B cell (primary cell): ENCODE measurements around the gene HMG20A. TPM values are rescaled to one million over a fixed set of nuclear protein-coding genes. Genes with fewer than 3 reads are reported as not detected.

ENCODE experiments used
- ATAC-seq: fragments of 200-7000 bp; cut with Tn5 transposase; one replicate; pipeline ENCODE4 v1.10.0; 2021; ENCODE audit warnings: low read depth, mild to moderate bottlenecking, moderate number of reproducible peaks, moderate library complexity
- CTCF ChIA-PET: fragments of 350-600 bp; sonication (Branson Sonifier 250); formaldehyde crosslinking; loops from one replicate; lab custom pipeline; 2021; ENCODE audit warnings: antibody characterized with exemption, inconsistent platforms; lab: Charles Lee
- POLR2A ChIA-PET: fragments of 350-600 bp; sonication (Branson Sonifier 250); formaldehyde crosslinking; loops from one replicate; lab custom pipeline; 2021; ENCODE audit warnings: antibody characterized with exemption; lab: Charles Lee
- DNase-seq: peaks from one replicate; pipeline ENCODE4 v3.0.0; 2013
- H2AFZ ChIP-seq: 2 replicates; pipeline ENCODE4 v1.6.1; 2012; ENCODE audit warnings: mild to moderate bottlenecking, low read depth, low read length; ENCODE audit not compliant: insufficient read depth, poor library complexity, severe bottlenecking
- H3K27ac ChIP-seq, 2 donors: 1 replicate in 1 of 2; 2 replicates in 1 of 2; pipeline ENCODE4 v1.5.1; 2012 to 2013; ENCODE audit warnings: low read length in 2 of 2, mild to moderate bottlenecking in 2 of 2, moderate library complexity in 1 of 2
- H3K27me3 ChIP-seq, 4 experiments: fragments of 200-600 bp in 1 of 4; sonication (generic) in 1 of 4; replicated peaks in 1 of 4; 1 replicate in 2 of 4; 2 replicates in 2 of 4; pipeline versions ENCODE4 v1.6.1 to v1.7.0; 2013 to 2016; ENCODE audit warnings: low read length in 3 of 4, mild to moderate bottlenecking in 2 of 4, mixed read lengths in 1 of 4, moderate library complexity in 1 of 4; ENCODE audit not compliant: insufficient read depth in 4 of 4, control insufficient read depth in 3 of 4; ENCODE audit errors: control extremely low read depth in 1 of 4
- H3K36me3 ChIP-seq, 2 experiments: replicated peaks in 1 of 2; 1 replicate in 1 of 2; 2 replicates in 1 of 2; pipeline versions ENCODE4 v1.6.1 to v1.7.1; 2013; ENCODE audit warnings: low read length in 1 of 2; ENCODE audit not compliant: insufficient read depth in 2 of 2, control insufficient read depth in 1 of 2; ENCODE audit errors: control extremely low read depth in 1 of 2, extremely low read depth in 1 of 2
- H3K4me1 ChIP-seq, 2 donors: fragments of 200-600 bp in 1 of 2; sonication (generic) in 1 of 2; 1 replicate in 1 of 2; 2 replicates in 1 of 2; pipeline versions ENCODE4 v1.5.1 to v1.6.1; 2013 to 2017; ENCODE audit warnings: low read length in 2 of 2; ENCODE audit not compliant: control insufficient read depth in 2 of 2, insufficient read depth in 2 of 2
- H3K4me2 ChIP-seq: replicated peaks from 2 replicates; pipeline ENCODE3; 2012; ENCODE audit warnings: mild to moderate bottlenecking, low read depth, low read length; ENCODE audit not compliant: poor library complexity, severe bottlenecking
- H3K4me3 ChIP-seq, 5 experiments: fragments of 200-600 bp in 1 of 5; sonication (generic) in 1 of 5; 1 replicate in 3 of 5; 2 replicates in 2 of 5; pipeline versions ENCODE4 v1.5.1 to v1.7.0; 2011 to 2016; ENCODE audit warnings: low read length in 4 of 5, mild to moderate bottlenecking in 4 of 5, low read depth in 2 of 5, control low read depth in 1 of 5, moderate library complexity in 1 of 5; ENCODE audit not compliant: insufficient read depth in 1 of 5; ENCODE audit errors: control extremely low read depth in 1 of 5, extremely low read depth in 1 of 5
- H3K79me2 ChIP-seq: fragments of 200-600 bp; sonication (generic); one replicate; pipeline ENCODE4 v1.6.0; 2016; ENCODE audit warnings: low read length; ENCODE audit not compliant: control insufficient read depth, insufficient read depth
- H3K9ac ChIP-seq: fragments of 200-600 bp; sonication (generic); 2 replicates; pipeline ENCODE4 v1.6.1; 2017; ENCODE audit warnings: mild to moderate bottlenecking, low read length, moderate library complexity
- H3K9me3 ChIP-seq, 3 donors: one replicate each; pipeline versions ENCODE4 v1.6.1 to v1.7.1; 2013; ENCODE audit warnings: low read length in 2 of 3; ENCODE audit not compliant: control insufficient read depth in 2 of 3, insufficient read depth in 1 of 3; ENCODE audit errors: control extremely low read depth in 1 of 3
- H4K20me1 ChIP-seq: 2 replicates; pipeline ENCODE4 v1.6.0; 2012; ENCODE audit warnings: mild to moderate bottlenecking, low read length; ENCODE audit not compliant: insufficient read depth, control insufficient read depth, poor library complexity, severe bottlenecking
- H3K27ac Mint-ChIP-seq: one replicate; pipeline ENCODE4 v1.8.0; 2021; ENCODE audit warnings: mixed read lengths
- H3K27me3 Mint-ChIP-seq: one replicate; pipeline ENCODE4 v1.8.0; 2021; ENCODE audit warnings: mixed read lengths
- H3K4me1 Mint-ChIP-seq: one replicate; pipeline ENCODE4 v1.8.0; 2021; ENCODE audit warnings: mixed read lengths
- H3K4me3 Mint-ChIP-seq: one replicate; pipeline ENCODE4 v1.8.0; 2021; ENCODE audit warnings: mixed read lengths
- H3K9me3 Mint-ChIP-seq: one replicate; pipeline ENCODE4 v1.8.0; 2022; ENCODE audit warnings: mixed read lengths; ENCODE audit not compliant: insufficient read depth
- CTCF ChIP-seq: fragments of 200-600 bp; IDR thresholded peaks from one replicate; pipeline ENCODE4 v1.8.0; 2022; ENCODE audit warnings: antibody characterized with exemption, mild to moderate bottlenecking
- EZH2 ChIP-seq: IDR thresholded peaks from 2 replicates; pipeline ENCODE4 v1.6.1; 2012; ENCODE audit warnings: borderline replicate concordance, low read depth, mild to moderate bottlenecking, moderate library complexity, low read length; ENCODE audit not compliant: insufficient read depth, poor library complexity, severe bottlenecking
- WGBS: methylation state at CpG from one replicate; pipeline ENCODE4 v1.1.5; 2013; ENCODE audit warnings: missing lambda C conversion rate; ENCODE audit not compliant: insufficient coverage; 5-methylcytosine and 5-hydroxymethylcytosine counted together
- intact Hi-C: fragments of 100-400 bp; cut with micrococcal nuclease; formaldehyde crosslinking; loops from one replicate; pipeline ENCODE4 v1.10.0; 2022
- polyA plus RNA-seq: library from polyadenylated mRNA; depleted of rRNA; stranded (reverse); fragments of >200 nt; gene quantifications from 2 replicates; pipeline ENCODE4 v1.2.3, GENCODE V29; 2012
- total RNA-seq, 2 donors: library from RNA; stranded (reverse); fragments of 120-200 nt in 1 of 2; gene quantifications; 1 replicate in 1 of 2; 2 replicates in 1 of 2; pipeline versions ENCODE4 v1.2.3 to v1.2.4, GENCODE V29; 2013 to 2022

HMG20A gene
- total and polyA plus RNA-seq, 2 donors (not counting 1 experiment from before 2014, with no cell fraction given): 26.1 to 63.5 TPM

GRCh38 chr15:77525907-77526594 lies 105.4 kb downstream of the HMG20A start:
- H3K27me3 Mint-ChIP-seq: no peaks in the 10 kb centered on the region
- Histone ChIP-seq H3K27me3 (no peaks in the 10 kb centered on the region), H3K4me1 (no peaks in the 10 kb centered on the region), H3K4me3 (no peak overlapping the region), H4K20me1 (no peaks in the 10 kb centered on the region), H3K79me2 (no peaks in the 10 kb centered on the region), H3K9ac (no peak overlapping the region), H3K4me2 (no peak overlapping the region), H3K27ac (no peak overlapping the region), H2AFZ (no peak overlapping the region), H3K9me3 (peaks cover 0 to 2% (median 0%) of the 10 kb centered on the region in 3 donors), H3K36me3 (no peaks in the 10 kb centered on the region)
- no peaks in the 10 kb centered on the region for H3K9me3 Mint-ChIP-seq
- H3K4me3 Mint-ChIP-seq: no peak overlapping the region
- ChIA-PET CTCF (no interaction called here), POLR2A (no interaction called here)
- H3K27ac Mint-ChIP-seq: no peak overlapping the region
- no peak for ATAC-seq
- intact Hi-C loops: no loop called here
- 93% methylated on average over 10 of the region's 11 CpGs for WGBS
- H3K4me1 Mint-ChIP-seq: no peaks in the 10 kb centered on the region
- DNase-seq: no peak
- TF ChIP-seq EZH2: no peak
- TF ChIP-seq CTCF: no peak

GRCh38 chr15:77526595-77527163 lies 106.0 kb downstream of the HMG20A start:
- no peaks in the 10 kb centered on the region for H3K4me1 ChIP-seq
- no peaks in the 10 kb centered on the region for H3K27me3 ChIP-seq
- ChIA-PET CTCF (no interaction called here), POLR2A (no interaction called here)
- no peak overlapping the region for H3K4me3 Mint-ChIP-seq
- DNase-seq (no peak), ATAC-seq (no peak)
- no peaks in the 10 kb centered on the region for H4K20me1 ChIP-seq
- TF ChIP-seq CTCF: no peak
- no peak for TF ChIP-seq EZH2
- no peak overlapping the region for H3K27ac Mint-ChIP-seq
- no peaks in the 10 kb centered on the region for H3K27me3 Mint-ChIP-seq
- no peak overlapping the region for H3K4me3 ChIP-seq
- intact Hi-C loops: no loop called here
- no peaks in the 10 kb centered on the region for H3K36me3 ChIP-seq
- no peaks in the 10 kb centered on the region for H3K9me3 Mint-ChIP-seq
- WGBS: 94% methylated on average over 9 of the region's 14 CpGs
- H3K9me3 ChIP-seq: peaks cover 0 to 2% (median 0%) of the 10 kb centered on the region in 3 donors
- H3K9ac ChIP-seq: no peak overlapping the region
- H3K79me2 ChIP-seq: no peaks in the 10 kb centered on the region
- no peak overlapping the region for H3K4me2 ChIP-seq
- H3K4me1 Mint-ChIP-seq: no peaks in the 10 kb centered on the region
- no peak overlapping the region for H2AFZ ChIP-seq
- no peak overlapping the region for H3K27ac ChIP-seq
